ENCODE measurements around the gene PCDHB14. TPM values are rescaled to one million over a fixed set of nuclear protein-coding genes. Genes with fewer than 3 reads are reported as not detected.
"Not testable (repeated sequence)": the region's sequence is repeated elsewhere in the genome, so short reads cannot be mapped to it uniquely, and the experiment has no call there.

PCDHB14 gene
- total RNA-seq, 2 donors from 2014 or later, result 2.6 to 2.8 TPM

- 76 to 82% methylated on average over 4 to 12 of the region's 18 CpGs for WGBS, 2 experiments (ENCODE audit: insufficient coverage in 1 of 2, insufficient read length in 1 of 2)
- H3K9me3 ChIP-seq (ENCODE audit: control insufficient read depth, low read length), result peaks cover 13% of the 10 kb centered on the region
- not testable (repeated sequence) for H3K27me3 ChIP-seq (ENCODE audit: control insufficient read depth, insufficient read depth, low read length, poor library complexity, severe bottlenecking); DNase-seq; H3K4me3 ChIP-seq (ENCODE audit: low read length); H3K4me3 Mint-ChIP-seq; H3K9ac ChIP-seq (ENCODE audit: extremely low read depth, low read length, poor library complexity, severe bottlenecking); H3K4me1 ChIP-seq (ENCODE audit: control insufficient read depth, insufficient read depth, low read length); H3K36me3 Mint-ChIP-seq (ENCODE audit: low read depth); H3K36me3 ChIP-seq (ENCODE audit: control insufficient read depth, insufficient read depth, low read length); H3K4me1 Mint-ChIP-seq; H3K27ac Mint-ChIP-seq; H3K27ac ChIP-seq (ENCODE audit: low read depth, low read length); H3K27me3 Mint-ChIP-seq (ENCODE audit: insufficient read depth)
- peak; percentile 60 for TF ChIP-seq CTCF (conservative IDR thresholded peaks at IDR 0.05)
- peaks cover 26% of the 10 kb centered on the region for H3K9me3 Mint-ChIP-seq
Observed at GRCh38 chr5:141177577-141178191, 45.5 kb upstream of the PCDHB14 start, which contains the start of gene PCDHB8. Gene PCDHB8 (plus strand): TSS chr5:141177790. CDS start chr5:141178035, 245 bp downstream.

- H3K4me1 Mint-ChIP-seq; H3K4me3 ChIP-seq (ENCODE audit: low read length); H3K4me3 Mint-ChIP-seq; H3K27ac Mint-ChIP-seq; DNase-seq; H3K9ac ChIP-seq (ENCODE audit: extremely low read depth, low read length, poor library complexity, severe bottlenecking); H3K4me1 ChIP-seq (ENCODE audit: control insufficient read depth, insufficient read depth, low read length); H3K27me3 ChIP-seq (ENCODE audit: control insufficient read depth, insufficient read depth, low read length, poor library complexity, severe bottlenecking); H3K27me3 Mint-ChIP-seq (ENCODE audit: insufficient read depth); H3K27ac ChIP-seq (ENCODE audit: low read depth, low read length); H3K36me3 ChIP-seq (ENCODE audit: control insufficient read depth, insufficient read depth, low read length): not testable (repeated sequence)
- H3K9me3 ChIP-seq (ENCODE audit: control insufficient read depth, low read length), result peaks cover 13% of the 10 kb centered on the region
- WGBS, 2 experiments (ENCODE audit: insufficient coverage in 1 of 2, insufficient read length in 1 of 2), result 95 to 100% methylated on average over 7 to 25 of the region's 39 CpGs
- Mint-ChIP-seq H3K9me3 (peaks cover 21% of the 10 kb centered on the region), H3K36me3 (ENCODE audit: low read depth) (peaks cover 13% of the 10 kb centered on the region)
Observed at GRCh38 chr5:141179371-141179770, 43.8 kb upstream of the PCDHB14 start.

- H3K4me1 ChIP-seq (ENCODE audit: control insufficient read depth, insufficient read depth, low read length), result not testable (repeated sequence)
Observed at GRCh38 chr5:141179876-141180275, 43.3 kb upstream of the PCDHB14 start.

GRCh38 chr5:141180313-141180712, 42.8 kb upstream of the PCDHB14 start:
- Histone ChIP-seq H3K27ac (ENCODE audit: low read depth, low read length) (no peak overlapping the region), H3K9me3 (ENCODE audit: control insufficient read depth, low read length) (peaks cover 13% of the 10 kb centered on the region), H3K27me3 (ENCODE audit: control insufficient read depth, insufficient read depth, low read length, poor library complexity, severe bottlenecking) (no peaks in the 10 kb centered on the region), H3K4me3 (ENCODE audit: low read length) (no peak overlapping the region), H3K36me3 (ENCODE audit: control insufficient read depth, insufficient read depth, low read length) (no peaks in the 10 kb centered on the region), H3K9ac (ENCODE audit: extremely low read depth, low read length, poor library complexity, severe bottlenecking) (no peak overlapping the region), H3K4me1 (ENCODE audit: control insufficient read depth, insufficient read depth, low read length) (no peaks in the 10 kb centered on the region)
- no peak for DNase-seq
- Mint-ChIP-seq H3K36me3 (ENCODE audit: low read depth) (peaks cover 22% of the 10 kb centered on the region), H3K9me3 (peaks cover 26% of the 10 kb centered on the region), H3K4me1 (no peaks in the 10 kb centered on the region), H3K4me3 (no peak overlapping the region), H3K27me3 (ENCODE audit: insufficient read depth) (peaks cover 7% of the 10 kb centered on the region), H3K27ac (no peak overlapping the region)
- 83 to 93% methylated on average over 1 of the region's 1 CpG for WGBS, 2 experiments (ENCODE audit: insufficient coverage in 1 of 2, insufficient read length in 1 of 2)
- no peak for TF ChIP-seq CTCF (conservative IDR thresholded peaks at IDR 0.05)

More at GRCh38 chr5:141179876-141180275, 43.3 kb upstream of the PCDHB14 start:
- not testable (repeated sequence) for H3K27ac ChIP-seq (ENCODE audit: low read depth, low read length); H3K4me3 Mint-ChIP-seq; H3K27me3 Mint-ChIP-seq (ENCODE audit: insufficient read depth); H3K36me3 ChIP-seq (ENCODE audit: control insufficient read depth, insufficient read depth, low read length); H3K4me3 ChIP-seq (ENCODE audit: low read length); H3K27ac Mint-ChIP-seq; DNase-seq; H3K4me1 Mint-ChIP-seq; H3K27me3 ChIP-seq (ENCODE audit: control insufficient read depth, insufficient read depth, low read length, poor library complexity, severe bottlenecking); H3K9ac ChIP-seq (ENCODE audit: extremely low read depth, low read length, poor library complexity, severe bottlenecking)
- Mint-ChIP-seq H3K9me3 (peaks cover 24% of the 10 kb centered on the region), H3K36me3 (ENCODE audit: low read depth) (peaks cover 18% of the 10 kb centered on the region)
- 89 to 97% methylated on average over 15 to 31 of the region's 32 CpGs for WGBS, 2 experiments (ENCODE audit: insufficient coverage in 1 of 2, insufficient read length in 1 of 2)
- peaks cover 13% of the 10 kb centered on the region for H3K9me3 ChIP-seq (ENCODE audit: control insufficient read depth, low read length)

Data from endodermal cell (in vitro differentiated cells).